Renal pelvis (tissue), 4 donors: ENCODE results near the gene CELF4. TPM values are rescaled to one million over a fixed set of nuclear protein-coding genes. Genes with fewer than 3 reads are reported as not detected.

Experiments
- DNase-seq: peaks from one replicate; pipeline ENCODE4 v3.0.0-alpha.2; 2013
- polyA plus RNA-seq, 3 donors: library from polyadenylated mRNA; unstranded; fragments of 120-200 nt; gene quantifications; one replicate each; pipeline ENCODE4 v1.2.1, GENCODE V29; 2013; ENCODE audit not compliant: insufficient read length in 3 of 3

The CELF4 gene
- polyA plus RNA-seq, 3 donors: 2.2 to 3.8 (median 3.7) TPM

DNA sequence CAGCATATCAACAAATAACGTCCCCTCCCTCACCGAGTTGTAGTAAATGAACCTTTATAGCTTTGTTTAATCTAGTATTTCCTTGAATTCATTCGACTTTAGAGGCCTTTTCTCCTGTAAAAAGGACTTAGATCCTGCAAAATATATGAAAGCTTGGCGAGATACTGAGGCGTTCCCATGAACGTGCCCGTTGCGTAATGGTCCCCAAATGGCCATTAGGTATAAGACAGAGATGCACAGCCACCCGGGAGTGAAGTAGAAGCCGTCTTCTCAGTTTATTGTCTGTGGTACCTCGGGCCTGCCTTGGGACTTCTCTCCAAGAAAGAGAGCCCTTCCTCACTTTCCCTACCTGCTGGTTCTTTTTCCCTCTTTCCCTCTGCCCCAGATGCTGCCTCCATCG is 310.6 kb downstream of the CELF4 start:
- no peak for DNase-seq

DNA sequence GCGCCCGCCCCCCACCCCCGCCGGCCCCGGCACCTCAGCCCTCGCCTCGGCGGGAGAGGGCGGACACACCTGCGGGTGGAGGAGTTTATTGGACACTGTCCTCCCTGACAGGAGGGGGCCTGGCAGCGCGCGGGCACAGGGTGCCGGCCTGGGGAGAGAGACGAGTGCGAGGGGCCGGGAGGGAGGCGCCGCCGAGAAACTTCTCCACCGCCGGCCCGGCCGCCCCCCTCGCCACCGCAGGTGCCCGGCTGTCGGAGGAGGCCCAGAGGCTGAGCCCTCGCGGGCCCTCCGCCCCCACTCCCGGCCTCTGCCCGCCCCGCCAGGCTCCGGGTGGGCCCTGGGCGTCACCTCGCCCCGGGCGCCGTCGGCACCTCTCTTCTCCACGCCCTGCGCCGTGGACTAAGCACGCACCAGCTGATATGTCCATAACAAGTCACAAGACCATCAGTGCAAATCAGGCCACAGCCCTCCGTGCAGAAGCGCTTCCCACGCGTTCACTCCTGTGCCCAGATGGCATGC is 311.3 kb downstream of the CELF4 start:
- DNase-seq: no peak

DNA sequence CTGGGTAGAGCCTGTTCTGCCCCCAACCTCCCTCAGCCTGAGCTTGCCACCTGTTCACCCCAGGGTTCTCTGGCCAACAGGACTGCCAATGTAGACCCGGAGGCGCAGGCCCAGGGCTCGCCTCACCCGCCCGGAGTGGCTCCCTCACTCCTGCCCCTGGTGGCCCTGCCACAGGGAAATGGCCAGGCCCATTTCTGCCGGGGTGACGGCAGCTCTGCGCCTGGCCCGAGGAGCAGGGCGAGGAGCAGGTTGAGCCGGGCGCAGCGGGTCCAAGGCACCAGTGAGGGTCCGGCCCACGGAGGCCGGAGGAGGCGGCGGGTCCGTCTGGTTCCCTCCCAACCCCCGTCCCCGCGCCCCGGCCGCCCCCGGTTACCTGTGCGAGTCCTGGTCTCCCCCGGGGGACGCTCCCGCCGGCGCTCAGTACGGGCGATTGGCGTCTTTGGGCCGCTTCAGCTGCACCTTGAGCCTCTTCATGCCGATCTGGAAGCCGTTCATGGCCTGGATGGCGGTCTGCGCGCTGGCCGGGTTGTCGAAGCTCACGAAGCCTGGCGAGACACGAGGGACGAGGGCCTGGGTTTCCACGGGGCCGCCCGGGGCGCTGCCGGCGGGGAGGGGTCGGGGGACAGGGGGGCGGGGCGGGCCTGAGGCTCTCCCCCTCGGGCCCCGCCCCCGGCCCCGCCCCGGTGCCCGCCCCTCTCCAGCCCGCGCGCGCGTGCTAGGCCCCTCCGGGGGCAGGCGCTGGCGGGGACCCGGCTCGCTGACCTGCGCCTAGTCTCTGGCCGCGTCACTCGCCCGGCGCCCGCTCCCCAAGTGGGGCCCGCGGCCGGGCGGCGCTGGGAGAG is 312.0 kb downstream of the CELF4 start:
- no peak for DNase-seq

DNA sequence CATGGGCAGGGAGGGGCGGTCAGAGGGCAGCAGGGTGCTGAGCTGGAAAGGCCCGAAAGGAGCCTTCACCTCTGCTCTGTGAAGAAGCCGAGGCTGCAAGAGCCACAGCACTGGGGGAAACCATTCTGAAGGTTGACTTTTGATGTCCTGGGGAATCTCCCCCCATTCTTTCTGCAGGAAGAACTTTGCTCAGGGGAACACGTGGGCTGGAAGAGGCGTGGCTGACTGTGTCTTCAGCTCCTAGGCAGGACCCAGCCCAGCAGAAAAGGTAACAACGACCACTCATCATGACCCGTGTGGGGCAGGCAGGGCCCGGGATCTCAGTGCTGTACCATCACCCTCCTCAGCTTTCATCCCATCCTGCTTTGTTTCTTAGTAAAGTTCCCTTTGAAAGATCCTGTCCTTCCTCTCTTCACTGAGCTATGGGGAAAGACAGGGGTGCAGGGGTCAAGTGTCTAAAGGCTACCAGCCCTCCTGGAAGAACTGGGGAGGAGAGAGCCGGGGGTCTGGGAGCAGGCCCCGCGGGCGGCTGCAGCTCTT is 312.7 kb downstream of the CELF4 start:
- DNase-seq: no peak

DNA sequence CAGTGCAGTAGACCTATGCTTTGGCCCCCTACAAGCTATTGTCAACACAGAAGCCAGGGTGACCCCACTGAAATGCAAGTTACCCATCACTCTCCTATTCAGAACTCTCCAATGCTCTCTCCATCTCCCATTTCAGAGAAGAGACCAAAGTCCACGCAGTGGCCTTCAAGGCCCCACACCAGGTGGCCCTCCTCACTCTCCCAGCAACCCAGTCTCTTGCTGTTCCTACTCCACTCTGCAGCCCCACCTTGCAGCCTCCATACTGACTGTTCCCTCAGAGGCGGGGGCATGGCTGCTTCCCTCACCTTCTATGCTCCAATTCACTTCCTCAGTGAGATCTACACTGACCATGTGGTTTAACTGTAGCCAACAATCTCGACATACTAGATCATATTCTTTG is 313.3 kb downstream of the CELF4 start:
- DNase-seq: no peak

DNA sequence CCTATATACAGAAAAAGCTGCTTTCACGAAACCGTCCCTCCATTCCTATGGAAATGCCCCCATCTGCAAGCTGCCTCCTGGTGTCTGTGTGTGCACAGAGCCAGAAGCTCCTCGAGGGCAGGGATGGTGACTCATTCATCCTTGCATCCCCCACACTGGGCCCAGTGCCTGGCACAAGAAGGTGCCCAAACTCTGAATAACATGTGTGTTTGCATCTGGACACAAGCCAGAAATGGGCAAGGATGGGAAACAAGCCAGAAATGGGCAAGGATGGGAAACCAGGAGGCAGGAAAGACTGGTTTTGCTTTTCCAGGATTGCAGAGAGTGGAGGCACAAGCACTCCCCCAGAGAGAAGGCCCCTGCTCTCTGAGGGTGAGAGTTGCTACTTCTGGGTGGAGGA is 313.9 kb downstream of the CELF4 start:
- DNase-seq: no peak

DNA sequence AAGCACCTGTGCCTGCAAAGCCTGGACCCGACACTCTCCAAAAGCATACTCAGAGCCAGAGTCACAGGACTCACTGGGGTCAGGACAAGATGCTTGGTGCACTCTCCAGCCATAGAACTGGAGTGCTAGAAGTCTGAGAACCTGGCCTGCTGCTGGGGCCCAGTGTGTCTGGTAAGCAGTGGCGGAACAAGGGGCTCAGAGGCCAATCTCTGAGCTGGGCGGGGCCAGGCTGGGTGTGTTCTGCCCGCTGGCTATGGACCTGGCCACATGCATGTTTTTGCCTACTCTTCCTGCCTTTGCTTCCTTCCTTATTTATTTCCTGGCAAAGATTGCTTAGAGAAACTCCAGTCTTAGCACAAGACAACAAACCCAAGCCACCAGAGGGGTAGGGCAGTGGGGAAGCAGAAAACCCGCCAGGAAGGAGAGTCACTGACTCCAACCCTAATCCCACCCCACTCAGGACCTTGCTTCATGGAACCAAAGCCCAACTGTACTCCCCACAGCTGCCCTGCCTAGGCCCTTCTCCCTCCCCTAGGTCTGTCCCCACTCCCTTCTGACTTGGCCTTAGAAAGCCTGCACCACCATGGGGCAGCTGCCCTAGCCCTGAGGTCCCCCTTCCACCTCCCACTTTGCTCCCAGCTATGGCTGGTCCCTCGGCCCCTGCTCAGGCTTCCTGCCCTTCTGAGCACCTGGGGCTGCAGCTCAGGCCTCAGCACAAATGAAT is 315.5 kb downstream of the CELF4 start:
- no peak for DNase-seq

DNA sequence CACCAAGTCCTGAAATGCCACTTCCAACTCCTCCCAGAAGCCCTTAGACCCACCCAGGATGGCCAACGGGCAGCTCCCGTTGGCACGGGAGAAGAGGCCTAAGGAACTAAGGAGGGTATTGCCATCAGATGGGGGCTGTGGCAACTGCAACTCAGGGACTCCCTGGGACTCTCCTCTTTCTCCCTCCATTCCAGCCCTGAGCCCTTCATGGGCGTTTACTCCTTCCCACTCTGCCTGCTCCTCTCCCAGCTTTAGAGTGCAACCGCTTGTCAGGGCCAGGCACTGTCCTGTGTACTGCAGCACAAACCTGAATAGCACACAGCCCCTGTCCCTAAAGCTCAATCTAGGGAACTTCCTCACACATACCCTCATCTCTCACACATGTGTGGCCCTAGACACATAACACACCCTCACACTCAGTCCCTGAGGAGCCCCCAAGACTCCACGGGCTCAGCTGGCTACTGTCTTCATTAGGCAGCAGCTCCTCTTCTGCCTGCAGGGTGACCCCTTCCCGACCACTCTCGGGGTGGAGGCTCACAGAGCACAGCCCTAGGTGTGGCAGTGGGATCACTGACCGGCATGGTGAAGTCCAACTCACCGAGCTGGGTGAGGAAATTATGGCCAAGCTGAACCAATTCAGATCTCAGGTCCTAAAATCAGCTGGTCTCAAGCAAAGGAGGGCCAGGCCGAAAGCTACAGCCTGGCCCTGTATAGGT is 316.3 kb downstream of the CELF4 start:
- DNase-seq: no peak

DNA sequence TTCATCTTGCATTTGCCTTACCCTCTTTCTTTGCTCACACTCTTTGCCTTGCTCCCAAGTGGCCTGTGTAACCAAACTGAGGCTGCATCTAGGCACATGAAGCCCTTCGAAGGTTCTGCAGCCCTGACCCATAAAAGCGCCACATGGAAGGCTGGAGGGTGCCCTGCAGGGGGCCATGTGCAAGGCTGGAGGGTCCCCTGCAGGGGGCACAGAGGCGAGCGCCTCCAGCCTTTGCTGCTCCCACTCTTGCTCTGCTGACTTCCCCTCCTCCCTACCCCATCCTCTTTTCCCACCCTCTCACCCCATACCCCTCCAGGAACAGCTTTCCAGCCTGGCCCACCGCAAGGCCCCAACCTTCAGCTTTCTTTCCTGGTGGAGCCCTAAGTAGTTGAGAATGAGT is 317.3 kb downstream of the CELF4 start:
- no peak for DNase-seq

DNA sequence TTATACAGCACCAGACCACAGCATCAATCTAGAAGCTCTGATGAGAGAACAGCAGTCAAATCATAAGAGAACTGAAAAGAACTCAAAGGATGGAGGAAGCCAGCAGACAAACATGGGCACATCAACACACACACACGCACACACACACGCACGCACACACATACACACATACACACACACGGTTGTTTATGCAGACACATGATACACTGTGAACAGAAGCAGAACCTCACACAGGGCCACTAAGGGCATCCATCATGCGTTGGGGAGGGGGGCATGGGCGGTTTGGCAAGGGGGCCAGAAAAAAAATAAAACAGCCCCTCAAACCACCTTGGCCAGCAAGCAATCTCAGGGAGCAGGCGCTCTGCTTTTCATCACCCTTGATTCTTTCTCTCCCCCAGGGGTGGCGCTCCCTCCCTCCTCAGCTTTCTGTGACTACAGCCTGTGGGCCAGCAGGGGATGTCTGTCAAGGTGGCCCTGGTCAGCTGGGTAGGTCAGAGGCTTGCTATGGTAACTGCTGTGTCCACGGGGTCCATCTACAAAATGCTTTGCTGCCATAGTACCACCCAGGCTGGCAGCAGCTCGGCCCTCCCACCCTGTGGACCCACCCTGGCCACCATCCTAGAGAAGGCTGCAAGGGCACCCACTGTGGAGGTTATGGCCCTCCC is 318.0 kb downstream of the CELF4 start:
- no peak for DNase-seq

DNA sequence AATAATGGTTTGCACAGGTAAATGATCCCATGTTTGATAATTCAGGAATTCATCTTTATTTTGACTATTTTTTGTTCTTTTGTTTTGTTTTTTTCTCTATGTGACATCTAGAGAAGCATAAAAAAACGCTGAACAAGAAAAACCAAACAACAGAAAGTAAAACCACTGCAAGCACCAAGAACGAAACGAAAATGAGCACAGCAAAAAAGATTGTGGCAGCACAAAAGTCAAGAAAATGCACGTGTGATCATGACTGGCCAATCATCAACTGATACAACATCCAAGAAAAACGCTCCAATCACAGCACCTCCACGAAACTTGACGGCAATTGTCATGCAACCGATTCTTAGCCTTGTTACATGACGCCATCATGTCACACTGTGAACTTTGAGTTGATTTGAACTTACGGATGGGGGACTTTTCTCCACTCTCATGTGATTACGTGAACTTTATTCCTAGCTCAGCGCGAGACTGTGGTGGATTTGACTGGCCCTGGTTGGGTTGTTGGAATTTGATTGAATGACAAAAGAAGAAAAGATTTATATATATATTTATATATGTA is 318.7 kb downstream of the CELF4 start:
- DNase-seq: no peak

DNA sequence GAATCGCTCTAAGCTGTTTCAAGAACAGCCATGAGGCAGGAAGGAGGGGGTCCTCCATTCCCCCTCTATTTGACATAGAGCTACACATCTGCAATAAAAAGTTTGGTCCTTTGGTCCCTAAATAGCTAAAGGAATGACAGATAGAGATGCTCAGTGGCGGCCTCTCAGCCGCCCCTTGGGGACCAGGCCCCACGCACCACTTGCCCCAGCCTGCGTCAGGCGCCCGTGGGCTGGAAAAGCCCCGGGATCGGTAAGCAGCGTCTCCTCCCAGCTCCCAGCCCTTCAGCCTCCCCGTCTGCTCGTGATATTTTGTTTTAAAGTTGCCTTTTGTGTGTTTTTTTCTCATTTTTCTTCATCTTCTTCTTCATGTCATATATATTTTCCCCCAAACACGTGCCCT is 321.0 kb downstream of the CELF4 start:
- DNase-seq: no peak

DNA sequence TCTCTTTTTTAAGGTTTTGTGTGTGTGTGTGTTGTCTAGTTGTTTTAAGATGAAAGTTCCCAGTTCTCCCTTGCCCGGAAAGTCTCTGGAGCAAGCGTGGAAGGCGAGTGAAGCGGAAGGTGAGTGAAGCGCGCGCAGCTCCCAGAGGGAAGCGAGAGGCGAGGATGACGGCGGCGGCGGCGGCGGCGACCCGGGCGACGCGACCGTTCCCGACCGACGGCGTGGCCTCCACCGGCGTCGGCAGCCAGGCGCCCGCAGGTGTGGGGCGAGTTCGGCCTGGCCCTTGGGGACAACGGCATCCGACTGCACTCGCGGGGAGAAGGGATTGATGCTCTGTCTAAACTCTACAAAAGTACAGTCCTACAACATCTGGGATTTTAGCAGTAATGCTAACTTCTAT is 321.9 kb downstream of the CELF4 start:
- DNase-seq: peak; percentile 33

DNA sequence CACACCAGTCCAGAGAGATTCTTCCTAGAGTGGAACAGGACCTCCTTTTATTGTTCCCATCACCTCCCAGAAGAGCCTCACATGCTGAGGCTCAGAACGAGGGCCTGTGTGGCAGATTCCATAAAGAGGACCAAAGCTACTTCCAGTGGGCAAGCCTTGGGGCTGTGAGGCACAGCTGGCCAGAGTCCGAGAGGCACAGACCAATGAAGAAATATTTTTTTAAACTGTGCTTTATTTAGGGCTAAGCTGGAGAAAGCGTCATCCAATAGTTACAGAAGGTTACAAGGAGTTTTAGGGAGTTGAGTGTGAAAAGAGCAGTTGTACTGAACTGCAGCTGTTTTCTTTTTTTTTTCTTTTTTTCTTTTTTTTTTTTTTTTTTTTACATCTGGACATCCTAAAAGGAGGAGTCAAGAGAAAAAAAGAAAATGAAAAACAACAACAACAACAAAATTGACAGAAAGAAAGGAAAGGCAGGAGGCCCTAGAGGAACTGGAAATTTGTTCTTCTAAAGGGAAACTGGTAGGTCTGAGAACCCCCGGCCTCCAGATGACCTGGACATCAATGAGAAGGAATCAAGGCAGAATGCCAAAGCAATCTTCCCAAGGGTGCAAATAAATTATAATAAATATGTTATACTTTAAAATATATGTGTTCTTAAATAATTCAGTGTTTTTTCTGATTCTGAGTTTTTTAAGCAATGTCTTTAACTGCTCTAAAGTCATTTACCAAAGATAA is 322.6 kb downstream of the CELF4 start:
- peak; percentile 56 for DNase-seq

DNA sequence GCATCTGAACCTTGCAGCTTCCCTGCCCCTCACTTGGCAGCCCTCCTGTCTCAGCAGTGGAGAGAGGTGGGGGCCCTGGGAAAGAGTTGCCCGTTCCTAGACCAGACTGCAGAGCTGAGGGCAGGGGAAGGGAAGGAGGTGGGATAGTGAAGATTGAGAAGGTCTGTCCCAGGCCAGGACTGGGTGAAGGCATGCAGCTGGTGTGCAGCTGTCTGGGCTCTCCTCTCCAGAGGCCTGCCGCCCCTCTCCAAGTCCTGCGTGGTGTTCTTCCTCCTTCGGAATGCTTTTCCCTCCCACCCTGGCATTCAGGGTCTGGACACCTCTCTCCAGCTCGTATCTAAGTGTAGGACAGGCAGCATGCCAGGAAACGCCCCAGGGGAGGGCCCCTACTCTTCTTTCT is 323.5 kb downstream of the CELF4 start:
- peak; percentile 15 for DNase-seq

DNA sequence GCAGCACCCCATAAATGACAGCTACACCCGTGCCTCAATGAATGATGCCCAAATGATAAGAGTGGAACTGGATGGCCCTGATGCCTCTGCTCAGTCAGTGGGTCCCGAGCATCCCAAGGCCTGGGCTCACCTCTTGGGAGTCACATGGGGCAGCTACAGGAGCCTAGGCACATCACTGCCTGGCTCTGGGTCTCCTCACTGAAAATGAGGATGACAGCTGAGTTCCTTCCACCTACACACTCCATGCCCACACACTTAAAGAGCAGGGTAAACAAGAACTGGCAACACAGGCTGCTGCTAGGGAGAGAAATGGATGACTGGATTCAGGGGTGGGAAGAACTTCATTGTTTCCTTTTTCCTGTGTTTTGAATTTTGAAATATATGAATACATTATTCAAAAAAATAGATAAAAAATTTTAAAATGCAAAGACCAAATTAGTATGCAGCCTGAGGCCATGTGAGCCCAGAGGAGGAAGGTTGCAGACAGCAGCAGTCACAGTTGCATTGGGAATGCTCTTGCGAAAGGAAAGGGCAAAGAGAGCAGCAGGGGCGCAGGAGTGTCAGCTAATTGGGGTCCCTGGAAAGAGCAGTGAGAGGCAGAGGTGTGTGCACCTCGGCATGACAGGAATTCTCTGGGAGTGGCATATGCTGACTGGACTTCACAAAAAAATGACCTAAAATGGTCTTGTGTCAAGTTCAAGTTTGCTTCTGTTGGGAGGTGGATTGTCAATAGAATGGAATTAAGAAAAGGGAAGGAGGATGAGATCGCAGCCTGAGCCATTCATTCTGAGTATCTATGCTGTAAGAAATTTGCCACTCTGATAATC is 327.1 kb downstream of the CELF4 start:
- no peak for DNase-seq

DNA sequence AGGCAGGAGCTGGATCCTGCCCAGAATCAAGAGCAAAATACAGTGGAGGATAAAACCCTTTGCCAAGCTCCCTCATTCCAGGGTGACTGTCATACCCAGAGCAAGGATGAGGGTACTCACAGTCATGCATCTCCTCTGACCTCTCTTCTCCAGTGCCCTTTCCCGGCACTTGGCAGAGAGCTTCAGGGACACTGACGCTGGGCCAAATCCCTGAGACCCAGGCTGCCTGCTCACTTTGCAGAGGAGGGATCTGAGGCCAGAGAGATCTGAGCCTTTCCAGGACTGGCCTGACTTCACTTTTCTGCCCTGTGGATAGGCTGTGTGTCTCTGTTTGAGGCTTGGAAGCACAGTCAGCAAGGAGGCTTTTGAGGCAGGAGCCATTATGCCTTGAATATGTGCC is 330.0 kb downstream of the CELF4 start:
- no peak for DNase-seq

DNA sequence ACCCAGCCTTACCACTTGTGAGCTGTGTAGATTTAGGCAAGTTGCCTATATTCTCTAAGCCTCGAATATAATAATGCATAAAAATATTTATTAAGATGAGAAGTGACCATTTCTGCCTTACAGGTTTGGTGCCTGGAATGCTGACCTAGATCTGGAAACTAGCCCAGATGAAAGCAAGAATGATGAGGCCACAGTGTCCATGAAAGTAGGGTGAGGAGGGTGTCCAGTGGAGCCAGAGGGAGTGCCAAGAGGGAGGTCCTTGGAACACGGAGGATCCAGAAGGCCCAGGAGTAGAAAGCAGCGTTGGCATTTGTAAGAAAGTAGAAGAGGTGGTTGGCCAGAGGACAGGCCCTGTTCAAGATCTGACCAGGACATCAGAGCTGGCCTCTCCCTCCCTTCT is 334.3 kb downstream of the CELF4 start:
- no peak for DNase-seq

DNA sequence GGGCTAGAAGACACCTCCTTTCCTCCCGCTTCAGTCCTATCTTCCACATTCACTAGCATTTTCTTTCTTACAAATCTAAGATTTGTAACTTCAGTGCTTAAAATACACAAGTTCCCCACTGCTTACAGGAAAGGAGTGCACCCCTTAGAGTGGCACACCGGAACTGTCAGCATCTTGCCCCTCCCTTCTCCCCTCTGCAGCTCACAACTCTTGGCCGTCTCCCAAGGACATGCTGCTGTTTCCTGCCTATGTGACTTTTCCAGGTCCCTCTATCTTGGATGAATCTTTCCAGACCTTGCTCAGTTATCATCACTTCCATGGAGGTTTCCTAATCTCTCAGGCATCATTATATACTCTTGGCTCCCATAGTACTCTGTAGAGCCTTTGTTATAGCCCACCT is 334.8 kb downstream of the CELF4 start:
- DNase-seq: no peak

DNA sequence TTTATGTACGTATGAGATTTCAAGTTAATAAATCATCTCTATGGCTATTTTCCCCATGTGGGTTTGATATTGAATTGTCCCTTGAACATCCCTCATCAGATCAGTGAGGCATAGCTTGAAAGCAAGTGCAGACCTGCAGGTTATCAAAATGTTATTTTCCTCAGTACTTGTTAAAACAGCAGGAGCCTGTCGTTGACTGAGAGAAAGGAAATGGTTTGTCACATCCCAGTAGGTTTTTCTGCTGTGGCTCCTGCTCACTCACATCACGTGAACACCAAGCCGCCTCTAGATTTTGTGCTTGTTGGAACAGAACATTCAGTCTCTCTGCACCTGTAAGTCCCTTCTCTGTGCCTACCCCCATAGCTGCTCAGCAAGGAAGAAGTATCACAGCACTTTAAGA is 340.3 kb downstream of the CELF4 start:
- DNase-seq: no peak
